GM15510 (cell line): ENCODE results near the gene CPSF4L.

Source experiments
- POLR2A ChIP-seq: IDR thresholded peaks from 3 replicates; pipeline ENCODE4 v1.6.1; 2011; ENCODE audit warnings: borderline replicate concordance; ENCODE audit not compliant: insufficient read length; ENCODE audit errors: extremely low read depth

Gene CPSF4L

DNA sequence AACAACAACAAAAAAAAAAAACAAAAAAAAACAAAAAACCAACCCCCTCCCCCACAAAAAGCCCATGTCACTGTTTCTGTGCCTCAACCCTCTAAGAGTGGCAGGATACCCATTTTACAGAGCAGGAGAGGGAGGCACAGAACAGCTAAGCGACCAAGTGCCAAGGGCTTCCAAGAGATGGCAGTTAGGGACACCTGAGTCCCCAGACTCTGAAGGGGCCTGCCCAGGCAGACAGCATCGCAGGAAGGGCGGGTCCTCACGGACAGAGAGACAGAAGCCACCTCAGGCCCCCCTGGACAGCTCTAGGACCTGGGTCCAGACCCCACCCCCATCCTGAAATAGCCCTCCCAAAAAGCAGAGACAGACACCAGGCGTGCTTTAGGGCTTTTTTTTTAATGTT lies 21.6 kb upstream of the CPSF4L start:
- no peak for TF ChIP-seq POLR2A

DNA sequence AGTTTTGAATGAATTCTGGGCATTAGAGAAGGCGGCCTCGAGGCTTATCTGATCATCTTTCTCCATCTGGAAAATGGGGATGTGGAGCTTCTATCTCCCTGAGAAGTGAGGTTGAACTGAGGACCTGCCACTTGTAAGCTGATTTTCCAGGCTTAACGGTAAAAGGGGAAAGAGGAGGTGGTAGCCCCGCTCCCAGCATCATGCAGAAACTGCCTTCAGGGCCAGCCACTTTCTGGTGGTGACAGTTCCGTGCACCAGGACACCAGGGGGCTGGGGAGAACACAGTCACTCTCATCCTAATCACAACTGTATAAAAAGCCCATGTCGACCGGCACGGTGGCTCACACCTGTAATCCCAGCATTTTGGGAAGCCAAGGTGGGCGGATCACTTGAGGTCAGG lies 20.9 kb upstream of the CPSF4L start:
- no peak for TF ChIP-seq POLR2A

DNA sequence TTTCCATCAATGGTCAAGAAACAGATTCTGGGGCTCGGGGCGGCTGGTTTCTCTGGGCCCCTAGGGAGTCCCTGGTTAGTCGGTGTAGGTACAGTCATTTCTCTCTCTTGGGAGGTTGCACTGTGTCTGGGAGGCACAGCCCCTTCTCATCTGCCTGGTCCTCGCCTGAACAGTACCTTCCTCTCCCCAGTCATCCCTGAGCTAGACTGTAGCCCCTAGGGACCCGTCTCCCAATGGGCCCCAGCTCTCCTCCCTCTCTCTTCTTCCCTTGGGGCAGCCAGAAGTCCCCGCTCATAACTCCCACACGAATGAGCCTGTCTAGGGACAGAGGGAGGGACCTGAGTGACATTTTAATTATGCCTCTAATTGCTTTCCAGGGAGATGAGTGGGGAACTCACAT lies 20.2 kb upstream of the CPSF4L start:
- TF ChIP-seq POLR2A = no peak

DNA sequence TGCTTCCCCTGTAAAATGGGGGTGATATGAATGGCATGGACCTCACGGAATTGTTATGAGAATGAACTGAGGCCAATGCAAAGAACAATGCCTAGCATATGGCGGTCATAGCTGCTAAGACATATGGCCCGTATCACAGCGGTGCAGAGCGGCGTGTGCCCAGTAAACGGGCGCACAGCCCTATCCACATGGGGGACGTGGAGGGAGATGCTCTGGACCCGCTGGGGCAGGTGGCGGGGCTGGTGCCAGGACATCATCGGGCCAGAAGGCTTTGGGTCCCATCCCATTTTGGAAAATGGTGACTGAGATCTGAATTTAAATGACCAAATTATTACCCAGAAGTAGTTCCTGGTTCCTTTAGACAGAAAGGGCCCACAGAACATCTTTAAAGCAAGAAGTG lies 18.5 kb upstream of the CPSF4L start:
- TF ChIP-seq POLR2A = no peak

DNA sequence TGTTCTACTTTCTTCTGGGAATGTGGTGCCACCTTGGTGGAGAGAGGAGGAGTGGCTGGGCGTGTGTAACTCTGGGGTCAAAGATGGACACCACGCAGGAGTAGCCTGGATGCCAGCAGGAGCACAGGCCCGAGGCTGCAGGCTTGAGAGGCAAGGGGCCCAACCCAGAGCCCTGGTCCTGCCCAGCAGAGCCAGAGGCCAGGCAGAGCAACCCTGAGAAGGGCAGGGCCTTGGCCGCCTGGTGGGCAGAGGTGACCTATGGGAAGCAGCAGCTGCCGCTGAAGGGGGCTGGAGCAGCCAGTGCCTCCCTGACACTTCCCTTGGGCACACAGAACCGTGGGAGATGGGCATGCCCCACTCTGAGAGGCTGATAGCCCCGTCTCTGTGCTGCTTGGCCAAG lies 18.0 kb upstream of the CPSF4L start:
- no peak for TF ChIP-seq POLR2A

DNA sequence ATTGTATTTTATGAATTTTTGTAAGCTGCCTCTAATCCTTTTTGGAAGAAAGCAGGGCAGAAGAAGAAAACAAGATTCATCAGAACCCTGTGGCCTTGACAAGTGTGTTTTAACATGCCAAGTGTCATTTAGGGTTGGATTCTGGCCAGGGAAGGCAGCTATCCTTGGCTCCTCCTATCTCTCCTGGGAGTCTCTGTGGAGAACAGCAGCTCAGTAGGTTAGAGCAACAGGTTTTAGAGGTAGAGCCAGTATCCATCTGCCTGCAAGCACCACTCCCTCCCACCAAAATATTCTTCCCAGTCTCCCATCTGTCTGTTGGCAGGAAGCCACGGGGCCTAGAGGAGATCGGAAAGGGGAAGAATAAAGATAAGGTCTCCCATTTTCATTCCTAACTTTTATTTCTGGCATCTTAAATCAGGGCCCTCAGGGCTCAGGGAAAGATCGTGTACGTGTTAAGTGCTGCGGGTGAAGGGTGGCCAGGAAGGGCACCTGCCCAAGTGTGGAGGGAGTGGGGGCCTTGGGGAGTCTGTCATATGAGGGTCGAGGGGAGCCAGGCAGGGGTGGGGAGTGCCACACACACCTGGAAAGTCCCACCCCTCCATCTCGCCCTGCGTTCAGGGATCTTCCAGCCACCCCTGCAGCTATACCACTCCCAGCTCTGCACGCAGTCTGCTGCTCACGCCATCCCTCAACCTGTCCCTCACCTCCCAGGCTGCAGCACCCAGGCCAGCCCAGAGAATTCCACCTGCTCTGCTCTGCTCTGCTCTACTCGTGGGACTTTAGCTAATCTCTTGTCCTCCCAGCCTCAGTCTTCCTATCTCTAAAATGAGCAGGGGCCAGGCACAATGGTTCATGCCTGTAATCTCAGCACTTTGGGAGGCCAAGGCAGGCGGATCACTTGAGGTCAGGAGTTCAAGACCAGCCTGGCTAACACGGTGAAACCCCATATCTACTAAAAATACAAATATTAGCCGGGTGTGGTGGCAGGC lies 17.1 kb upstream of the CPSF4L start:
- TF ChIP-seq POLR2A = no peak

DNA sequence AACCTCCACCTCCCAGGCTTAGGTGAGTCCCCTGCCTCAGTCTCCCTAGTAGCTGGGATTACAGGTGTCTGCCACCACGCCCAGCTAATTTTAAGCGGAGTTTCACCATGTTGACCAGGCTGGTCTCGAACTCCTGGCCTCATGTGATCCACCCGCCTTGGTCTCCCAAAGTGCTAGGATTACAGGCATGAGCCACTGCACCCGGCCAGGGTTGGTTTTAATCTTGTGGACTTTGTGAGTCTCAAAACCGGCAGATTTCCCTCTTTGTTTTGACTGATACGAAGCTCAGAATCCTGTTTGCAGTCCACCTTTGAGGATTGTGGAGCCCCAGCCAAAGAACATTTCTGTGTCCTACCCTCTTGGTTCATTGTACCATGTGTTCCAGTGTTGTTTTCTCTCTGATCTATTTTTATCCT lies 16.4 kb upstream of the CPSF4L start:
- TF ChIP-seq POLR2A = no peak

DNA sequence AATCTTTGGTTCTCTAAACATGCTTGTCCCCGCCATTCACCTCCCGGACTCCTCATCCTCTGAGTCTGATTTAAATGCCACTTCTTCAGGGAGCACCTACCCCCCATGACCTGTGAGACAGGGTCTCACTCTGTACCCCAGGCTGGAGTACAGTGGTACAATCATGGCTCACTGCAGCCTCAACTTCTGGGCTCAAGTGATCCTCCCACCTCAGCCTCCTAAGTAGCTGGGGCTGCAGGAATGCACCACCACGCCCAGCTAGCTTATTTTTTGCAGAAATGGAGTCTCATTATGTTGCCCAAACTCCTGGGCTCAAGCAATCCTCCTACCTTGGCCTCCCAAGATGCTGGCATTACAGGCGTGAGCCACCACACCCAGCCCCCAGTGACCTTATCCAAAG lies 12.8 kb upstream of the CPSF4L start:
- TF ChIP-seq POLR2A = no peak

DNA sequence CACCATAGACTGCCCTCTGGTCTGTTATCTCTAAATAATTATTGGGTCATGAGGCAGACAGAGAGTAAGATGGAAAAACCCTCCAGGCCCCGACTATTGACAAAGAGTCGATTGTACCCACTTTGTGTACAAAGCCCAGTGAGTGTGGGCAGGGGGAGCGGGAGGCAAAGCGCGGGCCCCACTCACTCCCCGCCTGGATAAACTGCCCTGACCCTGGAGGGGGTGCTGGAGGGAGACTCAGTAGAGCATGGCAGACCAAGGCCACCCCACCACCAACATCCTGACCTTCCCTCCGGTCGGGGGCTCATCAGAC lies 11.2 kb upstream of the CPSF4L start:
- TF ChIP-seq POLR2A = no peak

DNA sequence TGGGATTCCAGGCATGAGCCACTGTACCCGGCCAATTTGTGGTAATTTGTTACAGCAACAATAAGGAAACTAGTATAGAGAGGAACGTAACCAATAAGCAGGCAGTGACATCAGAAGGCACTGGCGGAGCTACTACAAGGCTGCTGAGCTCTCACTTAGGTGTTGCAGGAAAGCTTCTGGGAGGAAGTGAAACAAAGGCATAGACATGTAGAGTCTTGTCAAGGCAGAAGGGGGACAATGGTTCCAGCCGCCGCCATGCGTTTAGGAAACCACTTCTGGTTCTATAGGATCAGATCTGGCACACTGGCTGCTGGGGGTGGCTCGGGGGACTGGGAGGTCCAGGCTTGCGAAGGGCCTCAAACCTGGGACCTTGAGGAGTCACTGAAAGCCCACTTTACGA lies 9.4 kb upstream of the CPSF4L start:
- TF ChIP-seq POLR2A = no peak

DNA sequence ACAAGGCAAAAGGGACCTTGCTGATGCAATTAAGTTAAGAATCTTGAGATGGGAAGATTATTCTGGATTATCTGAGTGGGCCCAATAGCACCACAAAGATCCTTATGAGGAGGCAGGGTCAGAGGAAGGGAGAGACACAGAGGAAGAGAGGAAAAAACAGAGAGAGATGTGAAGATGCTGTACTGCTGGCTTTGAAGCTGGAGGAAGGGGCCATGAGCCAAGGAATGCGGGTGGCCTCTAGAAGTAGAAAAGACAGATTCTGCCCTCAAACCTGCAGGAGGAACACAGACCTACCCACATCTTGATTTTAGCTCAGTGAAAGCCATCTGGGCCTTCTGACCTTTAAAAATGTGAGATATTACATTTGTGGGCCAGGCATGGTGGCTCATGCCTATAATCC lies 8.1 kb upstream of the CPSF4L start:
- TF ChIP-seq POLR2A = no peak

DNA sequence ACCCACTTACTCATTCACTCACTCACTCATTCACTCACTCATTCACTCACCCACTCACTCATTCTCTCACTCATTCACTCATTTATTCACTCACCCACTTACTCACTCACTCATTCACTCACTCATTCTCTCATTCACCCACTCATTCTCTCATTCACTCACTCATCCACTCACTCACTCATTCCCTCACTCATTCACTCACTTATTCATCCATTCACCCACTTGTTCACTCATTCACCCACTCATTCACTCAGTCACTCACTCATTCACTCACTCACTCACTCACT lies 7.6 kb upstream of the CPSF4L start:
- TF ChIP-seq POLR2A = no peak

DNA sequence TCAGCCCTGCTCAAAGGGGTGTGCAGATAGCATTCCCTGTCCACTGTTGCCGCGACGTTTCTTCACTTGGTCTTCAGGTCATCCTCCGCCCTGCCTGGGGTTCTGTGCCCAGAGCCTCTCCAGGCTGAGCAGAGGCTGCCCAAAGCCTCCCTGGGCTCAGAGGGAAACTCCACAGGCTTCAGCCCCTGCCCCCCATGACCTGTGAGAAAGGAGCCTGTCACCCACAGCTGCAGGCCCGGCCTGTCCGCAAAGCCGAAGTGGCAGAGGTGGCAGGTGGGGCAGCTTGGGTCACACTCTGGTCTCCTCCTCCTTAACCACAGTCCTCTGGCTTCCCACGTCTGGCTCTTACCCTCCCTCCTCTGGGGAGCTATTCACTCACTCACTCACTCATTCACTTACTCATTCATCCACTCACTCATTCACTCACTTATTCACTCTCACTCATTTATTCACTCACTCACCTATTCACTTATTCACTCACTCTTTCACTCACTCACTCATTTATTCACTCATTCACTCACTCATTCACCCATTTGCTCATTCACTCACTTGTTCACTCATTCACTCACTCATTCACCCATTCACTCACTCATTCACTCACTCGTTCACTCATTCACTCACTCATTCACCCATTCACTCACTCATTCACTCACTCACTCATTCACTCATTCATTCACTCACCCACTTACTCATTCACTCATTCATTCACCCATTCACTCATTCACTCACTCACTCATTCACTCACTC lies 7.1 kb upstream of the CPSF4L start:
- TF ChIP-seq POLR2A = no peak

DNA sequence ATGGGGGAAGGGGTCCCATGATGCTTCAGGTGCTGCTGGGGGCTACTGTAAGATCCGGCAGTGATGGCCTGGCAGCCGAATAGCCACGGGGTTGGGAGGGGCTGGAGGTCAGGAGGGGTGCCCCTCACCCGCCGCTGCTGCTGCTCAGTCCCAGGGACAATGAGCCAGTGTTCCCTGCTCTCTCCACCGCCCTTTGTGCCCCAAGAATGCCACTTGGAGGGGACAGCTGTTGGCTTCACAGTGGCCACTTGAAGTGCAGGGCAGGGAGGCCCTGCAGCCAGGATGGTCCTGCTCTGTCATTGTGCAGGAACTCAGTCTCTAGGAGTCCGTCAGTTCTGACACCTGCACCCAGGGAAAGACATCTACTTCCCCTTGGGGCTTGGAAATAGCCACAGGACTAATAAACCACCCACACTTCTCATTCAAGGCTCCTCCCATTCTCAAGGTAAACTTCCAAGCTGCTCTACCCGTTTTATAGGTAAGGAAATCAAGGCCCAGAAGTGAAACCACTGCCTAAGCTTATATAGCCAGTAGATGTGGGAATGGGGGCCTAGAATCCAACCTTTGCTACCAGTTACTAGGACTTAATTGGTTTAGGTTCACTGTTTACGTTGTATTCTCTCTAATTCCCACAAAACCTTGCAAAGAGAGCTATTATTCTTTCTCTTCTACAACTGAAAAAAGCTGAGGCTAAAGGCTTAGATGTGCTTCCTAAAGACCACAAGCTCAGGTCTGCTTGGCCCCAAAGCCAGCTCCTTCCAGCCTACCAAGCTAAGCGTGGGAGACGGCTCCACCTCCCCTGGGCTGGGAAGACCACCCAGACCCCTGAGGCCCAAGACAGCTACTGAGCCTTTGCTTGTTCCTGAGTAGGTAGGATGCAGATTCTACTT lies 6.2 kb upstream of the CPSF4L start:
- no peak for TF ChIP-seq POLR2A

DNA sequence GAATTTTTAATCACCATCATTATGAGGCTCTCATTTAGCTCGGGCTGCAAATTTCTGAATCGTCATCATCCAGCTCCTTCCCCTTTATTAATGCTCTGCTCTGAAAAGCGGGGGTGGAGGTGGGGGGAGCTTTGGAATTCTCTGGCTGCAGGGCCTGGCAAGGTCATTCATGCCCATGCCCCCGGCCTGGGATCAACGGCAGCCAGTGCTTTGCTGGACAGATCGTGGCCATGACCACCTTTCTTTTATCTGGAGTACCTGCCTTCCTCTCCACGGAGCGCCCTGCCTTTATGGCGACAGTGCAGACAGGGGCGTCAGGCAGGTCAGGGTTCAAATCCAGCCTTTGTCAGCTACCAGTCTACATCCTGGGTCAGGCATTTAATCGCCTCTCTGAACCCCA lies 5.1 kb upstream of the CPSF4L start:
- no peak for TF ChIP-seq POLR2A
